WTC11 (cell line): Measurements from ENCODE around the gene TXN2. TPM values are rescaled to one million over a fixed set of nuclear protein-coding genes. Genes with fewer than 3 reads are reported as not detected.

Experiments
- ATAC-seq: fragments of 200-7000 bp; cut with Tn5 transposase; 2 replicates; pipeline ENCODE4 v1.10.0; 2021; ENCODE audit warnings: mild to moderate bottlenecking, moderate library complexity
- CTCF ChIA-PET: fragments of 300-600 bp; sonication (Branson Sonifier 250); formaldehyde crosslinking; loops from one replicate; lab custom pipeline; 2021; ENCODE audit warnings: antibody characterized with exemption; lab: Charles Lee
- POLR2A ChIA-PET: fragments of 350-600 bp; sonication (Branson Sonifier 250); formaldehyde crosslinking; loops from one replicate; lab custom pipeline; 2021; ENCODE audit warnings: antibody characterized with exemption; lab: Charles Lee
- DNase-seq: peaks from one replicate; pipeline ENCODE4 v3.0.0; 2021; ENCODE audit warnings: low spot score
- H3K27ac Mint-ChIP-seq: 2 replicates; pipeline ENCODE4 v1.8.0; 2021; ENCODE audit warnings: mixed read lengths
- H3K27me3 Mint-ChIP-seq: 2 replicates; pipeline ENCODE4 v1.8.0; 2021; ENCODE audit warnings: low read depth, mild to moderate bottlenecking, moderate library complexity, mixed read lengths
- H3K36me3 Mint-ChIP-seq: 2 replicates; pipeline ENCODE4 v1.8.0; 2021; ENCODE audit warnings: mixed read lengths
- H3K4me1 Mint-ChIP-seq: 2 replicates; pipeline ENCODE4 v1.8.0; 2022; ENCODE audit warnings: mixed read lengths
- H3K4me3 Mint-ChIP-seq: 2 replicates; pipeline ENCODE4 v1.8.0; 2021; ENCODE audit warnings: mild to moderate bottlenecking, moderate library complexity, mixed read lengths
- H3K9me3 Mint-ChIP-seq: 2 replicates; pipeline ENCODE4 v1.8.0; 2021; ENCODE audit warnings: mixed read lengths
- ATF6 ChIP-seq: sonication (generic); formaldehyde crosslinking; IDR thresholded peaks from 2 replicates; pipeline ENCODE4 v1.8.1; 2023; ENCODE audit warnings: mild to moderate bottlenecking, missing genetic modification reagents
- CTCF ChIP-seq: fragments of 200-600 bp; IDR thresholded peaks from 2 replicates; pipeline ENCODE4 v1.8.0; 2022; ENCODE audit warnings: antibody characterized with exemption
- EMX1 ChIP-seq: fragments of 250-450 bp; sonication (Bioruptor Pico); IDR thresholded peaks from 2 replicates; pipeline ENCODE4 v1.8.0; 2021; ENCODE audit warnings: mild to moderate bottlenecking
- GABPB1 ChIP-seq: sonication (generic); formaldehyde crosslinking; IDR thresholded peaks from 2 replicates; pipeline ENCODE4 v1.8.1; 2023; ENCODE audit warnings: mild to moderate bottlenecking, missing genetic modification reagents
- GTF2I ChIP-seq: fragments of 250-450 bp; sonication (Bioruptor Pico); conservative IDR thresholded peaks from 2 replicates; pipeline ENCODE4 v1.4.0; 2021; ENCODE audit warnings: mild to moderate bottlenecking
- HMGA2 ChIP-seq: fragments of 250-450 bp; sonication (Bioruptor Pico); IDR thresholded peaks from 2 replicates; pipeline ENCODE4 v1.4.0; 2021; ENCODE audit warnings: mild to moderate bottlenecking, moderate library complexity
- JAZF1 ChIP-seq: fragments of 250-450 bp; sonication (Bioruptor Pico); IDR thresholded peaks from 2 replicates; pipeline ENCODE4 v1.9.0; 2021; ENCODE audit warnings: moderate library complexity, mild to moderate bottlenecking, inconsistent platforms
- MXD4 ChIP-seq: fragments of 250-450 bp; sonication (Bioruptor Pico); IDR thresholded peaks from 2 replicates; pipeline ENCODE4 v1.8.0; 2021; ENCODE audit warnings: mild to moderate bottlenecking, moderate library complexity, borderline replicate concordance
- NR1H2 ChIP-seq: sonication (generic); formaldehyde crosslinking; IDR thresholded peaks from 2 replicates; pipeline ENCODE4 v1.9.0; 2021; ENCODE audit warnings: mild to moderate bottlenecking, moderate library complexity, missing genetic modification reagents
- NR2C2 ChIP-seq: sonication (generic); formaldehyde crosslinking; IDR thresholded peaks from 2 replicates; pipeline ENCODE4 v1.8.0; 2022; ENCODE audit warnings: mild to moderate bottlenecking, missing genetic modification reagents
- PRDM15 ChIP-seq: sonication (generic); formaldehyde crosslinking; IDR thresholded peaks from 2 replicates; pipeline ENCODE4 v1.8.0; 2022; ENCODE audit warnings: missing genetic modification reagents
- RORB ChIP-seq: fragments of 250-450 bp; sonication (Bioruptor Pico); IDR thresholded peaks from 2 replicates; pipeline ENCODE4 v1.9.0; 2021; ENCODE audit warnings: mild to moderate bottlenecking
- ZBTB43 ChIP-seq: sonication (generic); formaldehyde crosslinking; IDR thresholded peaks from 2 replicates; pipeline ENCODE4 v1.8.1; 2023; ENCODE audit warnings: mild to moderate bottlenecking, missing genetic modification reagents
- ZNF317 ChIP-seq: sonication (generic); formaldehyde crosslinking; IDR thresholded peaks from 2 replicates; pipeline ENCODE4 v1.8.1; 2023; ENCODE audit warnings: low read depth, mild to moderate bottlenecking, moderate library complexity, missing genetic modification reagents, borderline replicate concordance
- ZNF423 ChIP-seq: fragments of 250-450 bp; sonication (Bioruptor Pico); IDR thresholded peaks from 2 replicates; pipeline ENCODE4 v2.1.2; 2022; ENCODE audit warnings: mild to moderate bottlenecking, moderate library complexity
- ZNF512 ChIP-seq: sonication (generic); formaldehyde crosslinking; IDR thresholded peaks from 2 replicates; pipeline ENCODE4 v1.8.1; 2022; ENCODE audit warnings: missing genetic modification reagents, borderline replicate concordance
- total RNA-seq: library from RNA; stranded (reverse); gene quantifications from 3 replicates; pipeline ENCODE4 v1.2.3, GENCODE V29; 2021
- TF ChIP-seq, protein P1 (sequence below): sonication (generic); formaldehyde crosslinking; IDR thresholded peaks from 2 replicates; pipeline ENCODE4 v1.8.1; 2023; ENCODE audit warnings: mild to moderate bottlenecking, missing genetic modification reagents, moderate library complexity
- TF ChIP-seq, protein P2 (sequence below): sonication (generic); formaldehyde crosslinking; conservative IDR thresholded peaks from 2 replicates; pipeline ENCODE4 v1.8.1; 2022; ENCODE audit warnings: mild to moderate bottlenecking, missing genetic modification reagents
- TF ChIP-seq, protein P3 (sequence below): sonication (generic); formaldehyde crosslinking; IDR thresholded peaks from 2 replicates; pipeline ENCODE4 v1.8.0; 2022; ENCODE audit warnings: mild to moderate bottlenecking, missing genetic modification reagents
- TF ChIP-seq, protein P4 (sequence below): fragments of 250-450 bp; sonication (Bioruptor Pico); IDR thresholded peaks from 2 replicates; pipeline ENCODE4 v1.9.0; 2021; ENCODE audit warnings: moderate library complexity, mild to moderate bottlenecking, inconsistent platforms, borderline replicate concordance

Gene TXN2
- total RNA-seq, 1 experiment from 2014 or later = 57.6 TPM

DNA sequence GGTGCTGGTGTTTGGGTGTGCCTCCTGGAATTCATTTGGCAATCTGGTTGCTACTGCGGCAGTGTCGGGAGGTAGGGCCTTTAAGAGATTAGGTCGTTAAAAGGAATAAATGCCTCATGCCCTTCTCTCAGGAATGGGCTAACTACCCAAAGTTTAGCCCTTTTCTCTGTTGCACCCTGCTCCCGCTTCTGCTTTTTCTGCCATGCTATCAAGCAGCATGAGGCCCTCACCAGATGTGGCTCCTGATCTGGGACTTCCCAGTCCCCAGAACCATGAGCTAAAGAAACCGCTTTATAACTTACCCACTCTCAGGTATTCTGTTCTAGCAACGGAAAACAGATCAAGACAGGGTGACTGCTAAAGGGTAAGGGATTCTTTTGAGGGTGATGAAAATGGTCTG is 41.2 kb upstream of the TXN2 start:
- H3K9me3 Mint-ChIP-seq = no peaks in the 10 kb centered on the region

DNA sequence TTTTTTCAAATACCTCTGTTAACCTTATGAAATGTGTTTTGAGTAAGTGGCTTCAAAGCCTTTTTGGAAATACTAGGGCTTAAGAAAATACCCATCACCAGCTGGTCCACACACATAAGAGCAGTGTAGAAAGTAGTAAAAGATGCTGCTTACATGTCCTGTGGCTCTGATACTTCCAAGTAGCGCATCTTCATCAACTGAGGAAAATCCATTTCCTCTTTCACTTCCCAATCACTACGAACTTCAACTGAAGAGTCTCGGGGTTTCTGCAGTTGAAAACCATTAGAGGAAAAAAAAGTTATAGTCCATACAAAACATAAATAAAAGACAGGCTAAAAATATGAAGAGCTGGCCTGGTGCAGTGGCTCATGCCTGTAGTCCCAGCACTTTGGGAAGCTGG is 39.0 kb upstream of the TXN2 start:
- Mint-ChIP-seq H3K9me3 (no peaks in the 10 kb centered on the region), H3K27me3 (no peaks in the 10 kb centered on the region), H3K27ac (no peak overlapping the region), H3K4me1 (no peaks in the 10 kb centered on the region), H3K4me3 (no peak overlapping the region), H3K36me3 (peaks cover 99% of the 10 kb centered on the region)
- ChIA-PET CTCF (no interaction called here), POLR2A (no interaction called here)
- DNase-seq = no peak
- no peak for ATAC-seq
- TF ChIP-seq, protein P1, sequence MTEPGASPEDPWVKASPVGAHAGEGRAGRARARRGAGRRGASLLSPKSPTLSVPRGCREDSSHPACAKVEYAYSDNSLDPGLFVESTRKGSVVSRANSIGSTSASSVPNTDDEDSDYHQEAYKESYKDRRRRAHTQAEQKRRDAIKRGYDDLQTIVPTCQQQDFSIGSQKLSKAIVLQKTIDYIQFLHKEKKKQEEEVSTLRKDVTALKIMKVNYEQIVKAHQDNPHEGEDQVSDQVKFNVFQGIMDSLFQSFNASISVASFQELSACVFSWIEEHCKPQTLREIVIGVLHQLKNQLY (CRISPR knock-in tag) = no peak
- no peak for TF ChIP-seq HMGA2 (CRISPR knock-in tag)
- TF ChIP-seq JAZF1 = no peak
- TF ChIP-seq, protein P2, sequence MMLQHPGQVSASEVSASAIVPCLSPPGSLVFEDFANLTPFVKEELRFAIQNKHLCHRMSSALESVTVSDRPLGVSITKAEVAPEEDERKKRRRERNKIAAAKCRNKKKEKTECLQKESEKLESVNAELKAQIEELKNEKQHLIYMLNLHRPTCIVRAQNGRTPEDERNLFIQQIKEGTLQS = no peak
- no peak for TF ChIP-seq PRDM15 (CRISPR knock-in tag)
- no peak for TF ChIP-seq CTCF

More for the DNA sequence above, 41.2 kb upstream of the TXN2 start:
- CTCF ChIA-PET = no interaction called here
- POLR2A ChIA-PET = no interaction called here
- TF ChIP-seq JAZF1 (no peak), ZNF423 (CRISPR knock-in tag) (no peak), NR1H2 (no peak), EMX1 (no peak), GABPB1 (no peak), ATF6 (CRISPR knock-in tag) (no peak), ZBTB43 (CRISPR knock-in tag) (no peak), RORB (no peak), NR2C2 (no peak), GTF2I (CRISPR knock-in tag) (no peak), ZNF317 (no peak), ZNF512 (no peak), MXD4 (CRISPR knock-in tag) (no peak)
- TF ChIP-seq, protein P3, sequence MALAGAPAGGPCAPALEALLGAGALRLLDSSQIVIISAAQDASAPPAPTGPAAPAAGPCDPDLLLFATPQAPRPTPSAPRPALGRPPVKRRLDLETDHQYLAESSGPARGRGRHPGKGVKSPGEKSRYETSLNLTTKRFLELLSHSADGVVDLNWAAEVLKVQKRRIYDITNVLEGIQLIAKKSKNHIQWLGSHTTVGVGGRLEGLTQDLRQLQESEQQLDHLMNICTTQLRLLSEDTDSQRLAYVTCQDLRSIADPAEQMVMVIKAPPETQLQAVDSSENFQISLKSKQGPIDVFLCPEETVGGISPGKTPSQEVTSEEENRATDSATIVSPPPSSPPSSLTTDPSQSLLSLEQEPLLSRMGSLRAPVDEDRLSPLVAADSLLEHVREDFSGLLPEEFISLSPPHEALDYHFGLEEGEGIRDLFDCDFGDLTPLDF (CRISPR knock-in tag) = no peak
- TF ChIP-seq, protein P4, sequence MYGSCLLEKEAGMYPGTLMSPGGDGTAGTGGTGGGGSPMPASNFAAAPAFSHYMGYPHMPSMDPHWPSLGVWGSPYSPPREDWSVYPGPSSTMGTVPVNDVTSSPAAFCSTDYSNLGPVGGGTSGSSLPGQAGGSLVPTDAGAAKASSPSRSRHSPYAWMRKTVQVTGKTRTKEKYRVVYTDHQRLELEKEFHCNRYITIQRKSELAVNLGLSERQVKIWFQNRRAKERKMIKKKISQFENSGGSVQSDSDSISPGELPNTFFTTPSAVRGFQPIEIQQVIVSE (CRISPR knock-in tag) = no peak
- Mint-ChIP-seq H3K27me3 (no peaks in the 10 kb centered on the region), H3K4me1 (peaks cover 3% of the 10 kb centered on the region), H3K27ac (no peak overlapping the region), H3K36me3 (peaks cover 95% of the 10 kb centered on the region), H3K4me3 (no peak overlapping the region)
- ATAC-seq = no peak
- no peak for DNase-seq
